Neutrophil (primary cell): ENCODE data around the gene CD63.

Experiments
- H3K27ac ChIP-seq: fragments of 200-600 bp; sonication (generic); 2 replicates; pipeline ENCODE4 v1.5.1; 2016; ENCODE audit warnings: mild to moderate bottlenecking, moderate library complexity
- H3K27me3 ChIP-seq: fragments of 200-600 bp; sonication (generic); 2 replicates; pipeline ENCODE4 v1.6.0; 2016; ENCODE audit warnings: mild to moderate bottlenecking
- H3K36me3 ChIP-seq: fragments of 200-600 bp; sonication (generic); 2 replicates; pipeline ENCODE4 v1.5.1; 2017
- H3K4me1 ChIP-seq, 2 experiments: fragments of 200-600 bp in 1 of 2; sonication (generic) in 1 of 2; 1 replicate in 1 of 2; 2 replicates in 1 of 2; pipeline versions ENCODE4 v1.5.1 to v1.6.1; 2013 to 2016; ENCODE audit warnings: low read depth in 1 of 2, low read length in 1 of 2, mild to moderate bottlenecking in 1 of 2, moderate library complexity in 1 of 2; ENCODE audit not compliant: control insufficient read depth in 1 of 2, insufficient read depth in 1 of 2
- H3K4me3 ChIP-seq, 2 experiments: fragments of 200-600 bp in 1 of 2; sonication (generic) in 1 of 2; 1 replicate in 1 of 2; 2 replicates in 1 of 2; pipeline ENCODE4 v1.5.1; 2013 to 2016; ENCODE audit warnings: low read depth in 1 of 2, low read length in 1 of 2, mild to moderate bottlenecking in 1 of 2, moderate library complexity in 1 of 2
- H3K9me3 ChIP-seq: fragments of 200-600 bp; sonication (generic); 2 replicates; pipeline ENCODE4 v1.5.1; 2016
- TF ChIP-seq, protein P1 (sequence below): fragments of 200-600 bp; sonication (generic); IDR thresholded peaks from 2 replicates; pipeline ENCODE4 v1.5.1; 2016; ENCODE audit warnings: antibody characterized with exemption

CD63 gene

DNA sequence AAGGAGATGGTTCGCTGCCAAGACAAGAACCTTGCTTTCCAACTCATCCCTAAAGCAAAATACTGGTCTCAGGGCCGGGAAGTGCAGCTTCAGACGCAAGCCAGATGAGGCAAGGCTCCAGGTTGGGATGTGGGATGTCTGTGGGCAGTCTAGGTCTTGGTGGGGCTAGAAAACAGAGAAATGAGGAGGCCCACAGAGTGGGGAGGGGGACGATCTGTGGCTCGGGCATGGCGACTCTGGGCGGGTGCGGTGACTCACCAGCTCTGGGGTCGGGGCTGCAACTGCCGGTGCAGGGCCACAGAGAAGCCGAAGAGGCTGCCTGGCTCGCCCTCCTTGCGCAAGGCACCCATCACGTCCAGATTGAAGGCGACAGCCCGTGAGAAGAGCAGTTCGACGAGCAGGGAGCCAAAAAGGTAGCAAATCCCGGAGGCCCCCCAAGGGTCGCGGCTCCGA lies 21.6 kb downstream of the CD63 start:
- Histone ChIP-seq H3K27me3 (peaks cover 21% of the 10 kb centered on the region), H3K27ac (no peak overlapping the region), H3K9me3 (no peaks in the 10 kb centered on the region), H3K4me3 (peak overlapping the region; percentile 59 to 85), H3K4me1 (peaks cover 17 to 20% of the 10 kb centered on the region in 2 experiments), H3K36me3 (no peaks in the 10 kb centered on the region)
- TF ChIP-seq, protein P1, sequence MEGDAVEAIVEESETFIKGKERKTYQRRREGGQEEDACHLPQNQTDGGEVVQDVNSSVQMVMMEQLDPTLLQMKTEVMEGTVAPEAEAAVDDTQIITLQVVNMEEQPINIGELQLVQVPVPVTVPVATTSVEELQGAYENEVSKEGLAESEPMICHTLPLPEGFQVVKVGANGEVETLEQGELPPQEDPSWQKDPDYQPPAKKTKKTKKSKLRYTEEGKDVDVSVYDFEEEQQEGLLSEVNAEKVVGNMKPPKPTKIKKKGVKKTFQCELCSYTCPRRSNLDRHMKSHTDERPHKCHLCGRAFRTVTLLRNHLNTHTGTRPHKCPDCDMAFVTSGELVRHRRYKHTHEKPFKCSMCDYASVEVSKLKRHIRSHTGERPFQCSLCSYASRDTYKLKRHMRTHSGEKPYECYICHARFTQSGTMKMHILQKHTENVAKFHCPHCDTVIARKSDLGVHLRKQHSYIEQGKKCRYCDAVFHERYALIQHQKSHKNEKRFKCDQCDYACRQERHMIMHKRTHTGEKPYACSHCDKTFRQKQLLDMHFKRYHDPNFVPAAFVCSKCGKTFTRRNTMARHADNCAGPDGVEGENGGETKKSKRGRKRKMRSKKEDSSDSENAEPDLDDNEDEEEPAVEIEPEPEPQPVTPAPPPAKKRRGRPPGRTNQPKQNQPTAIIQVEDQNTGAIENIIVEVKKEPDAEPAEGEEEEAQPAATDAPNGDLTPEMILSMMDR = no peak

DNA sequence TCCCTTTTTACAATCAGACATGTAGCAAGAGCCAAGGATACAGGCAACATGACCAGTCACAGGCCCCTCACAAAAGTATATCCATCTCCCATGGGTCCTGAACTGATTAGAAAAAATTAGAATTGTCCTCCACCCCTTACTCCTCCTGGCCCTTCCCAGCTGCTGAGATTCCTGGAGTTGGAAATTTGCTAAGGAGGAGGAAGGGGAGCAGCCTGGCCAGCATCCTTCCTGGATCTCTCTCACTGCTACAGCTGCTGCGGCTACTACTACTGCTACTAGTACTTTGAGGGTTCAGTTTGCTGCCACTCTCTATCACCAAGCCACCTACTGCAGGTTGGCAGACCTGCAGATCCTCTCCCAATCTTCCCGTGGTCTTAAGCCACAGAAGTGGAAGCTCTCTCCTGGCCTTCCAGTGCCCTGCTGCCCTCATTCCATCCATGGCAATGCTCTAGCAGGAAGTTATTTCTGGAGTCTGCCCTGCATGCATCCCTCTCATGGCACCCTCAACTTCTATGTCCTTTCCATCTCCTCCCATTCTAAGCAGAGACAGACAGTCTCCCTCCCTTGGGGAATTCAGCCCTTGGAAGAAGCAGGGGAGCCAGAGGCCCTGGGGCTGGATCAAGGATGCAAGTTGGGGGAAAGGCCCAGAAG lies 22.1 kb downstream of the CD63 start:
- peak overlapping the region in 1 of 2 experiments; percentile 85 for H3K4me3 ChIP-seq
- peaks cover 21% of the 10 kb centered on the region for H3K27me3 ChIP-seq
- TF ChIP-seq, protein P1 = no peak
- no peaks in the 10 kb centered on the region for H3K9me3 ChIP-seq
- H3K4me1 ChIP-seq = peaks cover 17 to 20% of the 10 kb centered on the region in 2 experiments
- H3K27ac ChIP-seq = no peak overlapping the region
- no peaks in the 10 kb centered on the region for H3K36me3 ChIP-seq

DNA sequence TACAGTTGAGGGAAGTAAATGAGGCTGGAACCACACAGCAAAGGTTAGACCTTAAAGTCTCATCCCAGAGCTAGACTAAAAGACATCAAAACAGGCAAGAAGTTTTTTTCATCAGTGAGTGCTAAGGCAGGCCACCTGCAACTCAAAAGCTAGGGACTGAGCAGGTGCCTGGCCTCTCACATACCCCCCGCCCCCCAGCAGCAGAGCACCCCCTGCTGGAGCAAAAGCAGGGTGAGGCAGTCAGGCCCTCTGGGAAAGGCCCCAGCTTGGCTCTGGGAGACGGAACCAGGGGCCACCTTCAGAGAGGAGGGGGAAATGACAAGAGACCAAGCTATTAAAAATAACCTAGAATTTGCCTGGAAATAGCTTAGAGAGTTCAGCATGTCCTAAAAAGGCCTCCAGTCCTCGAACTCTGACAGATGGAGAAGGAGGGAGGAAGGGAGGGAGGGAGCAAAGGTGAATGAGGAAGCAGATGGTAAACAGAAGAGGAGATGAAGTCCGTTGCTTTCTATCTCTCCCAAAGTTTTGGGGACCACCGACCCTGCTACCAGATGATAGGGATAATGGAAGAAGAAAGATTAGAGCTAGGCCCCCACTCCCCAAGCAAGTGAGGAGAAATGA lies 22.9 kb downstream of the CD63 start:
- Histone ChIP-seq H3K4me1 (peaks cover 17 to 20% of the 10 kb centered on the region in 2 experiments), H3K9me3 (no peaks in the 10 kb centered on the region), H3K36me3 (no peaks in the 10 kb centered on the region), H3K4me3 (no peak overlapping the region), H3K27ac (no peak overlapping the region), H3K27me3 (peaks cover 21% of the 10 kb centered on the region)
- TF ChIP-seq, protein P1 = no peak

DNA sequence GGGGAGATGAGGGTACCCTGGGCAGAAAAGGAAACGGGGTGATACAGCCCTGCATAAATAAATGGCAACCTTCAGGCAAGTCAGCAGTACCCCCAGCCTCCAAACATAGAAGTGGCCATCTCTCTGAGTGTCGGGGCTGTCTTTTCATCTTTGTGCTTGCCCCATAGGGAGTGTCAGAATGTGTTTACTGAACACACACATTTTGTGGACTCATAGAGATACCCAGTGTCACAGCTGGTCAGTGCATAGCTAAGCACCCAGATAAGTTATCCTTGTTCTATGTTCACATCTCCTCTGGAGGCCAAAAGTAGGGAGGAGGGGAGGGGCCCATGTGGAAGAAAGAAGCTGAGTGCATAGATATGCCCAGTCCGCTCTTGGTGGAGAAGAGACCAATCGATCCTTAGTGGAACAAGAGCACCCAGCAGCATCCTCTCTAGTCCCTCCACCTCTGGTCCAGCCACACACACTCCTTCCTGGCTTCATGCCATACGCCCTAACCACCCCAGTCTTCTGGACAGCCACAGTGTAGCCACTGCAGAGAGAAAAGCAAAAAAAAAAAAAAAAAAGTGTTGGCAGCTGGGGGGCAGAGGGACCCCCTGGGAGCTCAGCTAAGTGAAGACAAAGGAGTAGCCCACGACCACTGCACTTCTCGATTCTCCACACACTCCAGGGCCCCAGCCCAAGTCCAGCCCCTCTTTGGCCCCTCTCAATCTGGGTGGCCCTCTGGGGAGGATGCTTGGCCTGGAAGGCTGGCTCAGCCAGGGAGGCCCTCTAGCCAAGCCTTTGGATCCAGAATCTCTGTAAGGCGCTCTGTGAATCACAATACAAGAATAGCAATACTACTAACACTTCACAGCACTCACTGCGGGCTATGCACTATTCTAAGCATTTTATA lies 23.7 kb downstream of the CD63 start:
- H3K9me3 ChIP-seq = no peaks in the 10 kb centered on the region
- H3K36me3 ChIP-seq = no peaks in the 10 kb centered on the region
- TF ChIP-seq, protein P1 = no peak
- H3K4me3 ChIP-seq = no peak overlapping the region
- peaks cover 17 to 20% of the 10 kb centered on the region in 2 experiments for H3K4me1 ChIP-seq
- peaks cover 21% of the 10 kb centered on the region for H3K27me3 ChIP-seq
- H3K27ac ChIP-seq = no peak overlapping the region

DNA sequence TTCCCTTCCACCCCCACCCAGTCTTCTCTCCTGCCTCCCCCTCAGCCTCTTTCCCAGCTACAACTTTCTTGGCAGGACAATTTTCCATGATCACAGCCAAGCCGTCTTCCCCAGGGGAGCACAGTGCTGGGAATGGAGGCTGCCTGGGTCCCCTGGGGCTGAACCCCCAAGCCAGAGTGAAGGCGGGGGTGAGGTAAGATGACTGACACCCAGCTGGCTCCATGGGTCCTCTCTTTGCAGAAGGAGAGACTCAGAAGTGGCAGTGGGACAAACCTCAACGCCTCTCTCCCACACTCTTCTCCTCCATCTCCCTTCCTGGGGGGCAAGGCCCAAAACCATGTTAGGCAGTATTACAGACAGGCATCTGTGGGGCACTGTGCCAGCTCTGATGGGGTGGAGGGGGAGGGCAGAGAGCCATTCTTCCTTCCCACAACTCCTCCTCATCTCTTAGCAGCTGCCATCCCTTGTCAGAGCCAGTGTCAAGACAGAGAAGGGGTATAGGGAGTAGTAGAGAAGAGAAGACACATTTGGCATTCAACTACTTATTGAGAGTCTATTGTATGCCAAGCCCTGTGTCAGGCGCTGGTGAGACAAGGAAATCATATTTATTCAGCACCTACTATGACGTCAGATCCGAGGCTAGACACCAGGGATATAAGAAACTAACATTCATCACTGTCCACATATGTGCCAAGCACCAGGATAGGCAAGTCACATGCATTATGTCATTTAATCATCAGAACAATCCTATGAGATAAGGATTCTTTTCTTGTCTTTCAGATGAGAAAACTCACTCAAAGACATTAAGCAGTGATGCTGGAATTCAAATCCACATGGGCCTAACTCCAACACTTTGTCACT lies 24.7 kb downstream of the CD63 start:
- TF ChIP-seq, protein P1 = no peak
- Histone ChIP-seq H3K27ac (no peak overlapping the region), H3K27me3 (peaks cover 21% of the 10 kb centered on the region), H3K9me3 (no peaks in the 10 kb centered on the region), H3K4me3 (no peak overlapping the region), H3K4me1 (peaks cover 17 to 20% of the 10 kb centered on the region in 2 experiments), H3K36me3 (no peaks in the 10 kb centered on the region)
